Measurements from ENCODE around the gene NFATC1.
"Not testable (repeated sequence)": the region's sequence is repeated elsewhere in the genome, so short reads cannot be mapped to it uniquely, and the experiment has no call there.

The NFATC1 gene

GRCh38 chr18:79373736-79374135 is 22.0 kb upstream of the NFATC1 start:
- no peak for ATAC-seq (ENCODE audit: low read depth)
- no peak for DNase-seq (ENCODE audit: low spot score)
- Histone ChIP-seq H3K27me3 (ENCODE audit: insufficient read depth, poor library complexity, severe bottlenecking) (no peaks in the 10 kb centered on the region), H3K4me3 (ENCODE audit: severe bottlenecking) (no peak overlapping the region), H3K27ac (ENCODE audit: poor library complexity, severe bottlenecking) (no peak overlapping the region), H3K4me1 (ENCODE audit: insufficient read depth, poor library complexity, severe bottlenecking) (no peaks in the 10 kb centered on the region), H3K9me3 (ENCODE audit: severe bottlenecking) (no peaks in the 10 kb centered on the region), H3K36me3 (ENCODE audit: low read depth) (no peaks in the 10 kb centered on the region)
- TF ChIP-seq, protein P1, sequence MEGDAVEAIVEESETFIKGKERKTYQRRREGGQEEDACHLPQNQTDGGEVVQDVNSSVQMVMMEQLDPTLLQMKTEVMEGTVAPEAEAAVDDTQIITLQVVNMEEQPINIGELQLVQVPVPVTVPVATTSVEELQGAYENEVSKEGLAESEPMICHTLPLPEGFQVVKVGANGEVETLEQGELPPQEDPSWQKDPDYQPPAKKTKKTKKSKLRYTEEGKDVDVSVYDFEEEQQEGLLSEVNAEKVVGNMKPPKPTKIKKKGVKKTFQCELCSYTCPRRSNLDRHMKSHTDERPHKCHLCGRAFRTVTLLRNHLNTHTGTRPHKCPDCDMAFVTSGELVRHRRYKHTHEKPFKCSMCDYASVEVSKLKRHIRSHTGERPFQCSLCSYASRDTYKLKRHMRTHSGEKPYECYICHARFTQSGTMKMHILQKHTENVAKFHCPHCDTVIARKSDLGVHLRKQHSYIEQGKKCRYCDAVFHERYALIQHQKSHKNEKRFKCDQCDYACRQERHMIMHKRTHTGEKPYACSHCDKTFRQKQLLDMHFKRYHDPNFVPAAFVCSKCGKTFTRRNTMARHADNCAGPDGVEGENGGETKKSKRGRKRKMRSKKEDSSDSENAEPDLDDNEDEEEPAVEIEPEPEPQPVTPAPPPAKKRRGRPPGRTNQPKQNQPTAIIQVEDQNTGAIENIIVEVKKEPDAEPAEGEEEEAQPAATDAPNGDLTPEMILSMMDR (IDR thresholded peaks at IDR 0.05; ENCODE audit: poor library complexity, severe bottlenecking), result no peak

DNA sequence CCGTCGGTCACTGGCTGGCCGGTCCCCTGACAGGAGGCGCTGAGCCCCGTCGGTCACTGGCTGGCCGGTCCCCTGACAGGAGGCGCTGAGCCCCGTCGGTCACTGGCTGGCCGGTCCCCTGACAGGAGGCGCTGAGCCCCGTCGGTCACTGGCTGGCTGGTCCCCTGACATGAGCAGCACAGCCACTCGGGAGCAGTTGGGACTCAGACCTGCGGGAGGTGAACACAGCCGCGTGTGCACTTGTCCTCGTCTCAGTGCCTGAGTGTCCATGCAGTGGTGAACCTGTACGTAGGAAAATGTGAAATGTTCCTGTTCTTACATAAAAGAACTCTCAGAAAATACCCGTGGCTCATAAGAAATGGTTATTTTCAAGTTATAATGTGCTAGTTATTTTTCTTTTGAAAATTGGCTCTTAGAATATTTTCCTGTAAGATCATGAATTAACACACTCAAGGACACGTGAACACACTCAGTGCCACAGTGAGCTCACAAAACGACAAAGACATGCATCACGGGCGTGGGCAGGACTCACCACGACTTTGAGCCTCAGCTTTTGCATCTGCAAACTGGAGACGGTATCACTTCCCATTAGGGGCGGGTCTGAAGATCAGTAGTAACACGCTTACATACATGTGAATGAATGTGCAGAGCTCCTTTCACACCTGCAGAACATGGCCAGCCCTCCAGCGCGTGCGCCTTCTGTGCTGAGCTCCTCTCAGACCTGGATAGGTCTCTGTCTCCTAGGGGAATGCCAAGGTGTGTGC is 21.1 kb upstream of the NFATC1 start:
- DNase-seq (ENCODE audit: low spot score), result no peak
- no peaks in the 10 kb centered on the region for H3K36me3 ChIP-seq (ENCODE audit: low read depth)
- H3K4me3 ChIP-seq (ENCODE audit: severe bottlenecking), result no peak overlapping the region
- no peaks in the 10 kb centered on the region for H3K4me1 ChIP-seq (ENCODE audit: insufficient read depth, poor library complexity, severe bottlenecking)
- H3K27me3 ChIP-seq (ENCODE audit: insufficient read depth, poor library complexity, severe bottlenecking), result no peaks in the 10 kb centered on the region
- no peak for ATAC-seq (ENCODE audit: low read depth)
- H3K9me3 ChIP-seq (ENCODE audit: severe bottlenecking), result no peaks in the 10 kb centered on the region
- TF ChIP-seq, protein P1 (IDR thresholded peaks at IDR 0.05; ENCODE audit: poor library complexity, severe bottlenecking), result no peak
- H3K27ac ChIP-seq (ENCODE audit: poor library complexity, severe bottlenecking), result no peak overlapping the region

DNA sequence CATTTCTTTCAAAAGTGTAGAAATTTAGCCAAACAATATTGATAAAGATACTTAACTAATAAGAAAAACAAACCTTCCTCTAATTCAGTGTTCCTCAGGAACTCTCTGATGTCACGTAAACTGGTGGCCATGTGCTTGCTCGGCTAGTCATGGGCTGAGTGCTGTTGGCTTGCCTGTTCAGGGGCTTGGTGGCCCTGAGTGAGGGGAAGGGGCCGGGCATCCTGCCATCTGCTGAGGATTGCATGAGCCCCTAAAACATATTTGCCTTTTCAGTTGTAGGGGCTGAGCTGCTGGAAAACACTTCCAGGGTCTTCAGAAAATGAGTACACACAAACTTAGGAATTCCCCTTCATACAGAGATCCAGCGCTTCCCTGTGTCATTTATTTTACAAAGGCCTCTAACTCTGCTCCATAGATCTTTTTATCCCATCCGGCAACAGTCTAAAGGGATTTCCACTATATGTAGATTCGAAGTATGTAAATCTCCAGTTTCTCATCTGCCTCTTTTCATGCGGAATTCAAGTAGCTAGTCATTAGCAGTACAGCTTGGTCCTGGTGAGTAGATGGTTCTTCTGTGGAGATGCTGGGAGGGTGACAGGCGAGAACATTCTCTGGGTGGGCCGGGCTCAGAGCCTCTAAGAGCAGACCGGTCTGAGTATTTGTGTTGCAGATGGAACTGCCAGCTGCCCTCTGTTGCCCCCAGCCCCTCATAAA is 20.1 kb upstream of the NFATC1 start:
- TF ChIP-seq, protein P1 (IDR thresholded peaks at IDR 0.05; ENCODE audit: poor library complexity, severe bottlenecking), result no peak
- DNase-seq (ENCODE audit: low spot score) (no peak), ATAC-seq (ENCODE audit: low read depth) (no peak)
- Histone ChIP-seq H3K9me3 (ENCODE audit: severe bottlenecking) (no peaks in the 10 kb centered on the region), H3K4me1 (ENCODE audit: insufficient read depth, poor library complexity, severe bottlenecking) (no peaks in the 10 kb centered on the region), H3K4me3 (ENCODE audit: severe bottlenecking) (no peak overlapping the region), H3K27me3 (ENCODE audit: insufficient read depth, poor library complexity, severe bottlenecking) (no peaks in the 10 kb centered on the region), H3K36me3 (ENCODE audit: low read depth) (no peaks in the 10 kb centered on the region), H3K27ac (ENCODE audit: poor library complexity, severe bottlenecking) (no peak overlapping the region)

- ATAC-seq (ENCODE audit: low read depth); H3K9me3 ChIP-seq (ENCODE audit: severe bottlenecking); DNase-seq (ENCODE audit: low spot score); H3K36me3 ChIP-seq (ENCODE audit: low read depth); H3K4me3 ChIP-seq (ENCODE audit: severe bottlenecking); H3K4me1 ChIP-seq (ENCODE audit: insufficient read depth, poor library complexity, severe bottlenecking); H3K27me3 ChIP-seq (ENCODE audit: insufficient read depth, poor library complexity, severe bottlenecking); H3K27ac ChIP-seq (ENCODE audit: poor library complexity, severe bottlenecking): not testable (repeated sequence)
Measured at GRCh38 chr18:79376661-79377060, 19.1 kb upstream of the NFATC1 start.

GRCh38 chr18:79377187-79377891 is 18.4 kb upstream of the NFATC1 start:
- Histone ChIP-seq H3K27me3 (ENCODE audit: insufficient read depth, poor library complexity, severe bottlenecking) (no peaks in the 10 kb centered on the region), H3K9me3 (ENCODE audit: severe bottlenecking) (no peaks in the 10 kb centered on the region), H3K36me3 (ENCODE audit: low read depth) (no peaks in the 10 kb centered on the region), H3K27ac (ENCODE audit: poor library complexity, severe bottlenecking) (no peak overlapping the region), H3K4me3 (ENCODE audit: severe bottlenecking) (no peak overlapping the region), H3K4me1 (ENCODE audit: insufficient read depth, poor library complexity, severe bottlenecking) (no peaks in the 10 kb centered on the region)
- no peak for DNase-seq (ENCODE audit: low spot score)
- TF ChIP-seq, protein P1 (IDR thresholded peaks at IDR 0.05; ENCODE audit: poor library complexity, severe bottlenecking), result no peak
- ATAC-seq (ENCODE audit: low read depth), result no peak
